Fibroblast of lung (primary cell): ENCODE data around the gene MAP2K5. TPM values are rescaled to one million over a fixed set of nuclear protein-coding genes. Genes with fewer than 3 reads are reported as not detected.

Experiments used
- DNase-seq, 2 donors: peaks; one replicate each; pipeline versions ENCODE4 v3.0.0 to v3.0.0-alpha.2; 2010; ENCODE audit warnings: low read depth in 2 of 2
- H2AFZ ChIP-seq: 2 replicates; pipeline ENCODE4 v1.5.1; 2012; ENCODE audit warnings: low read length, control low read depth, inconsistent platforms
- H3K27ac ChIP-seq: 2 replicates; pipeline ENCODE4 v1.5.1; 2011; ENCODE audit warnings: low read length, control low read depth; ENCODE audit not compliant: insufficient read depth
- H3K27me3 ChIP-seq: 2 replicates; pipeline ENCODE4 v1.5.1; 2011; ENCODE audit warnings: mild to moderate bottlenecking, low read length; ENCODE audit not compliant: control insufficient read depth, insufficient read depth
- H3K36me3 ChIP-seq: 2 replicates; pipeline ENCODE4 v1.5.1; 2011; ENCODE audit warnings: low read length; ENCODE audit not compliant: control insufficient read depth, insufficient read depth
- H3K4me1 ChIP-seq: 2 replicates; pipeline ENCODE4 v1.5.1; 2011; ENCODE audit warnings: low read length; ENCODE audit not compliant: control insufficient read depth, insufficient read depth; ENCODE audit errors: extremely low read depth
- H3K4me2 ChIP-seq: 2 replicates; pipeline ENCODE4 v1.5.1; 2011; ENCODE audit warnings: low read length, control low read depth; ENCODE audit not compliant: insufficient read depth; ENCODE audit errors: extremely low read depth
- H3K4me3 ChIP-seq, 4 experiments: fragments of 200-600 bp in 1 of 4; sonication (generic) in 1 of 4; replicated peaks in 1 of 4; 2 replicates each; pipeline ENCODE4 v1.5.1; 2011 to 2016; ENCODE audit warnings: low read length in 4 of 4, low read depth in 3 of 4, mild to moderate bottlenecking in 3 of 4, control low read depth in 2 of 4, inconsistent platforms in 1 of 4, mixed read lengths in 1 of 4; ENCODE audit not compliant: insufficient read depth in 1 of 4; ENCODE audit errors: control extremely low read depth in 1 of 4
- H3K79me2 ChIP-seq: 2 replicates; pipeline ENCODE4 v1.5.1; 2012; ENCODE audit warnings: mild to moderate bottlenecking, low read length, inconsistent platforms; ENCODE audit not compliant: control insufficient read depth, insufficient read depth
- H3K9ac ChIP-seq: 2 replicates; pipeline ENCODE4 v1.5.1; 2011; ENCODE audit warnings: mild to moderate bottlenecking, low read length, control low read depth; ENCODE audit not compliant: insufficient read depth
- H3K9me3 ChIP-seq: 2 replicates; pipeline ENCODE4 v1.5.1; 2012; ENCODE audit warnings: low read depth, low read length; ENCODE audit not compliant: control insufficient read depth, insufficient read depth
- H4K20me1 ChIP-seq: 2 replicates; pipeline ENCODE4 v1.5.1; 2011; ENCODE audit warnings: low read length; ENCODE audit not compliant: control insufficient read depth, insufficient read depth; ENCODE audit errors: extremely low read depth
- CTCF ChIP-seq, 2 donors: IDR thresholded peaks in 1 of 2; conservative IDR thresholded peaks in 1 of 2; 1 replicate in 1 of 2; 2 replicates in 1 of 2; pipeline ENCODE4 v1.5.1; 2011 to 2012; ENCODE audit warnings: low read length in 2 of 2, control low read depth in 1 of 2, inconsistent platforms in 1 of 2, low read depth in 1 of 2, mild to moderate bottlenecking in 1 of 2
- EZH2 ChIP-seq: IDR thresholded peaks from 2 replicates; pipeline ENCODE4 v1.5.1; 2012; ENCODE audit warnings: low read length, control low read depth, mild to moderate bottlenecking; ENCODE audit errors: missing control alignments
- polyA plus RNA-seq, 2 donors: library from polyadenylated mRNA; depleted of rRNA in 1 of 2; stranded (reverse) in 1 of 2; unstranded in 1 of 2; fragments of >200 nt; gene quantifications; 2 replicates each; pipeline ENCODE4 v1.2.1, GENCODE V29; 2011 to 2012; ENCODE audit warnings: missing spikeins in 1 of 2
- total RNA-seq: library from RNA; depleted of rRNA; stranded (reverse); fragments of >200 nt; gene quantifications from 2 replicates; pipeline ENCODE4 v1.2.1, GENCODE V29; 2014

MAP2K5 gene
- total and polyA plus RNA-seq, 2 donors (not counting 1 experiment from before 2014, with no cell fraction given), result 5.7 to 10.2 TPM

DNA sequence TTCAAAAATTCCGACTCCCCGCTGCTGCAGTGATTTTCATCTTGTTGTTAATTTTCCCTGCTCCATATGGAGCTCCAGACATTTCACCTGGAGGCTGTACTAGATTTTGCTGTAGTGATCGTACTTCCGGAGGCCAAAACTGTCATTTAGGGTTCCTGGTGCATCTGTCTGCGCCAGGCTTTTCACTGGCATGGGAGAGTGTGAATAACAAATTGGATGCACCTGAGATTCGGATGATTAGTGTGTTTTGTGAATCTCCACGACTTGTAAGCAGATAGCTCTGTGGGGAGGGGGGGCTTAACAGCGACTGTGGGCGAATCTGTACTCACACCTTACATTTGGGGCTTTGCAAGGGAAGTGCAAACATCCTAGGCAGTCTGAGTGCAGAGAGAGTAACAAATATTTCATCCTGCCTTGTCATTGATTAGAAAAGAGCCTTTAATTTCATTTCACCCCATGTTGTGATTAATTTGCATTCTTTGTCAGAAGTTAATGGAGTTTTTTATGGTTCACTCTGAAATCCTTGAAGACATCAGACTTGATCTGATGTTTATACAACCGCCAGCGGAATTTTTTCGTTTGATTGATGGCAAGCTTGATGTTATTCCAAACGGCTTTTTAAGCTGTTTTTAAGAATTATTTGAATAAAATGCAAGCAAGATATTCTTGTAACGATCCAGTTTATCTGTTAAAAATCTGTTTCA, 190.3 kb downstream of the MAP2K5 start:
- no peaks in the 10 kb centered on the region for H4K20me1 ChIP-seq
- no peak overlapping the region for H3K4me3 ChIP-seq
- no peak overlapping the region for H2AFZ ChIP-seq
- H3K4me1 ChIP-seq, result no peaks in the 10 kb centered on the region
- no peak overlapping the region for H3K9ac ChIP-seq
- H3K79me2 ChIP-seq, result no peaks in the 10 kb centered on the region
- H3K36me3 ChIP-seq, result no peaks in the 10 kb centered on the region
- no peak for DNase-seq
- H3K9me3 ChIP-seq, result no peaks in the 10 kb centered on the region
- no peak overlapping the region for H3K4me2 ChIP-seq
- no peaks in the 10 kb centered on the region for H3K27me3 ChIP-seq
- no peak overlapping the region for H3K27ac ChIP-seq
- no peak for TF ChIP-seq CTCF (conservative IDR thresholded peaks at IDR 0.05 in 1 of 2, IDR thresholded peaks at IDR 0.05 in 1 of 2; ENCODE audit: low read depth in 1 of 2, low read length in 2 of 2)
- no peak for TF ChIP-seq EZH2

DNA sequence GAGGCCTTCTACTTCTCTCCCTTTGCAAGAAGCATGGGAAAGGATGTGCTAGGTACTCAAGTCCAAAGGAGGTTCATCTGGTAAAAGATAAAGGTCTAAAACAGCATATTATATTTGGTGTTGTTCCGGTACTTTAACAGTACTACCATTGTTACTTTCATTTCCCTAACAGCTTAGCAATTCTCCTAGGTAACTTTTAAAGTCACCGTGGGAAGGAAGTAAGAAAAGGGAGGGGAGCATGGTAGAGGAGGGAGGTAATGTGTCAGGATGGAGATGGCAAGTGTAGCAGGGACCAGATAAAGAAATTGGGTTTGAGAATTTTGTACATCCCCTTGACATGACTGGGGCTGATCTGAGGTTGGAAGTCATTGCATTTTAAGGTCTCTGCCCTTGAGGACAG, 193.4 kb downstream of the MAP2K5 start:
- Histone ChIP-seq H3K27ac (no peak overlapping the region), H3K4me2 (no peak overlapping the region), H3K9me3 (no peaks in the 10 kb centered on the region), H3K9ac (no peak overlapping the region), H4K20me1 (no peaks in the 10 kb centered on the region), H3K27me3 (no peaks in the 10 kb centered on the region), H3K4me1 (no peaks in the 10 kb centered on the region), H3K79me2 (no peaks in the 10 kb centered on the region), H2AFZ (no peak overlapping the region), H3K4me3 (no peak overlapping the region), H3K36me3 (no peaks in the 10 kb centered on the region)
- no peak for DNase-seq
- TF ChIP-seq EZH2, result no peak
- no peak for TF ChIP-seq CTCF (conservative IDR thresholded peaks at IDR 0.05 in 1 of 2, IDR thresholded peaks at IDR 0.05 in 1 of 2; ENCODE audit: low read depth in 1 of 2, low read length in 2 of 2)

DNA sequence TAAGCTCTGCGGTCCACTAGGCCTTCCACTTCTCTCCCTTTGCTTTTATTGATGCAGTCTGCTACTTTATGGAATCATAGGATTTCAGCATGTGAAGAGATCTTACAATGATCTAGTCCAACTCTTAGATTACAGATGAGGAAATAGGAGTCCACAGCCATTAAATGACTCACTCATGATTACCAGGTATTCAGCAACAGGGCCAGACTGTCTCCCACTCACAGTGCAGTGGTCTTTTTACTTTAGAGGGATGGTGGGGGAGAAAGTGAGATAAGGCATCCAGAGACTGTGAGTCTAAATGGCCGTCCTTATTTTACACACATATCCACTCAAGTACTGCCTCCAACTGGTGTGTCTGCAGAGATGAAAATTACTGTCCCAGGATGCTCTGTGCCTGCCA, 194.3 kb downstream of the MAP2K5 start:
- H2AFZ ChIP-seq, result no peak overlapping the region
- no peak overlapping the region for H3K27ac ChIP-seq
- H3K9me3 ChIP-seq, result no peaks in the 10 kb centered on the region
- no peak overlapping the region for H3K4me3 ChIP-seq
- H3K4me1 ChIP-seq, result no peaks in the 10 kb centered on the region
- no peak for TF ChIP-seq EZH2
- no peak for TF ChIP-seq CTCF (conservative IDR thresholded peaks at IDR 0.05 in 1 of 2, IDR thresholded peaks at IDR 0.05 in 1 of 2; ENCODE audit: low read depth in 1 of 2, low read length in 2 of 2)
- H3K9ac ChIP-seq, result no peak overlapping the region
- H3K36me3 ChIP-seq, result no peaks in the 10 kb centered on the region
- H3K27me3 ChIP-seq, result no peaks in the 10 kb centered on the region
- no peak overlapping the region for H3K4me2 ChIP-seq
- no peaks in the 10 kb centered on the region for H3K79me2 ChIP-seq
- DNase-seq, result peak in 1 of 2 donors; percentile 22
- H4K20me1 ChIP-seq, result no peaks in the 10 kb centered on the region
